ENCODE measurements around the gene HDAC4. TPM values are rescaled to one million over a fixed set of nuclear protein-coding genes. Genes with fewer than 3 reads are reported as not detected.
A peak's percentile ranks its signal among the peaks of the same experiment; 100 is the strongest.

Gene HDAC4
- total and polyA plus RNA-seq, 9 of the 15 experiments (the other 6 are each of a cell fraction or from before 2014, with no cell fraction given), result 0.11 to 20.2 (median 4.0) TPM

- no TSS peak for BruUV-seq (replicated peaks)
- intact Hi-C loops (cut with micrococcal nuclease), result no loop called here
- Histone ChIP-seq H3K27ac (ENCODE audit: extremely low read depth, low read depth, low read length) (no peak overlapping the region), H4K20me1 (replicated peaks; ENCODE audit: control insufficient read depth, insufficient read depth, low read length) (no peaks in the 10 kb centered on the region), H2AFZ (ENCODE audit: low read depth, low read length) (no peak overlapping the region), H3K4me3 (no peak overlapping the region), H3K79me2 (ENCODE audit: control insufficient read depth, insufficient read depth, low read length) (no peaks in the 10 kb centered on the region), H3K36me3 (ENCODE audit: control insufficient read depth, insufficient read depth, low read length) (no peaks in the 10 kb centered on the region), H3K9ac (ENCODE audit: insufficient read depth in 1 of 2, low read depth in 2 of 2, low read length in 2 of 2) (no peak overlapping the region), H3K9me3 (replicated peaks; ENCODE audit: control insufficient read depth, insufficient read depth, low read depth, low read length) (no peaks in the 10 kb centered on the region), H3K9me1 (ENCODE audit: control insufficient read depth, insufficient read depth, low read length) (no peaks in the 10 kb centered on the region), H3K27me3 (ENCODE audit: control insufficient read depth in 2 of 2, insufficient read depth in 2 of 2, low read length in 2 of 2) (no peaks in the 10 kb centered on the region), H3K4me1 (replicated peaks in 1 of 2; ENCODE audit: control insufficient read depth in 2 of 2, insufficient read depth in 2 of 2, low read length in 2 of 2) (peaks cover 0 to 3% of the 10 kb centered on the region in 2 experiments; a peak in 1 of 5 replicates), H3K4me2 (ENCODE audit: insufficient read depth, low read length) (no peak overlapping the region)
- ATAC-seq (no peak), DNase-seq (ENCODE audit: extremely low read depth in 1 of 4, low spot score in 3 of 4) (no peak), FAIRE-seq (no peak)
- ChIA-PET CTCF (ENCODE audit: low intra/inter-chr PET ratio) (no interaction called here), POLR2A (interaction anchor here (0.8 kb wide), 1 partner anchor 13 kb away, joined by 3 read pairs; no protein-coding TSS in a partner anchor)
- TF ChIP-seq SMAD3 (CRISPR knock-in tag; conservative IDR thresholded peaks at IDR 0.05), result no peak
- TF ChIP-seq ZFP91 (CRISPR knock-in tag; IDR thresholded peaks at IDR 0.05), result no peak
- TF ChIP-seq POLR2G (IDR thresholded peaks at IDR 0.05; ENCODE audit: low read depth, low read length), result peak; percentile 43; the same call in 1 of the 2 replicates
- 88% methylated on average over 10 of the region's 18 CpGs for WGBS (ENCODE audit: insufficient coverage, low coverage, missing lambda C conversion rate)
- in situ Hi-C loops (cut with MboI), result no loop called here
These were observed 283.0 kb downstream of the HDAC4 start for GRCh38 chr2:239117831-239118230.
